NB4 (cell line): ENCODE data around the gene OSBPL9.

Experiments
- MYC ChIP-seq: IDR thresholded peaks from 2 replicates; pipeline ENCODE4 v1.6.1; 2011; ENCODE audit warnings: low read depth, low read length
- POLR2A ChIP-seq: IDR thresholded peaks from 2 replicates; pipeline ENCODE4 v1.6.1; 2011; ENCODE audit warnings: mild to moderate bottlenecking; ENCODE audit not compliant: insufficient read length; ENCODE audit errors: extremely low read depth
- TF ChIP-seq, protein P1 (sequence below): IDR thresholded peaks from one replicate; pipeline ENCODE4 v1.5.1; 2012; ENCODE audit warnings: low read depth, low read length

DNA sequence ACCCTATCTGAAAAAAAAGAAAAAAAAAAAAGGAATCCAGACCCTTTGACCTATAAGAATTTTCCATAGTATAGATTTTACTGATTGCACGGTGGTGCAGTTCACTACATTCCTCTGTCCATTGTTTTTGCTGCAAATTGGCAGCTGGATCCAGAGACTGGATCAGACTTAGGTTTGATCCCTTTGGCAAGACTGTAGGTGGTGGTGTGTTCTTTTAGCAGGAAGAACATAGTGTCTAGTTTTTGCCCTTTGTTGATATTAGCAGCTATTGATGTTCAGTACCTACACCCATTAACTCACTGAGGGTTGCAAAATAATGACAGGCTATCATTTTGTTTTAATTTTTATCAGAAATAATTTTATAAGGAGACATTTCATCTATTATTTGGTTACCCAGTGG is 37.1 kb downstream of the OSBPL9 start:
- TF ChIP-seq POLR2A: no peak
- TF ChIP-seq, protein P1, sequence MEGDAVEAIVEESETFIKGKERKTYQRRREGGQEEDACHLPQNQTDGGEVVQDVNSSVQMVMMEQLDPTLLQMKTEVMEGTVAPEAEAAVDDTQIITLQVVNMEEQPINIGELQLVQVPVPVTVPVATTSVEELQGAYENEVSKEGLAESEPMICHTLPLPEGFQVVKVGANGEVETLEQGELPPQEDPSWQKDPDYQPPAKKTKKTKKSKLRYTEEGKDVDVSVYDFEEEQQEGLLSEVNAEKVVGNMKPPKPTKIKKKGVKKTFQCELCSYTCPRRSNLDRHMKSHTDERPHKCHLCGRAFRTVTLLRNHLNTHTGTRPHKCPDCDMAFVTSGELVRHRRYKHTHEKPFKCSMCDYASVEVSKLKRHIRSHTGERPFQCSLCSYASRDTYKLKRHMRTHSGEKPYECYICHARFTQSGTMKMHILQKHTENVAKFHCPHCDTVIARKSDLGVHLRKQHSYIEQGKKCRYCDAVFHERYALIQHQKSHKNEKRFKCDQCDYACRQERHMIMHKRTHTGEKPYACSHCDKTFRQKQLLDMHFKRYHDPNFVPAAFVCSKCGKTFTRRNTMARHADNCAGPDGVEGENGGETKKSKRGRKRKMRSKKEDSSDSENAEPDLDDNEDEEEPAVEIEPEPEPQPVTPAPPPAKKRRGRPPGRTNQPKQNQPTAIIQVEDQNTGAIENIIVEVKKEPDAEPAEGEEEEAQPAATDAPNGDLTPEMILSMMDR: no peak
- TF ChIP-seq MYC: no peak
